Peyer's patch (tissue), 4 donors: ENCODE measurements around the gene PPP4R3A.

Source experiments
- POLR2A ChIP-seq, 2 donors: fragments of 450-650 bp; IDR thresholded peaks; one replicate each; pipeline ENCODE4 v1.5.1; 2017; ENCODE audit warnings: antibody characterized with exemption in 2 of 2, mild to moderate bottlenecking in 2 of 2, moderate library complexity in 2 of 2
- TF ChIP-seq, protein P1 (sequence below), 6 experiments: fragments of 450-650 bp in 4 of 6; fragments of 200-600 bp in 2 of 6; sonication (generic) in 1 of 6; IDR thresholded peaks; one replicate each; pipeline ENCODE4 v1.5.1; 2017 to 2019; ENCODE audit warnings: antibody characterized with exemption in 6 of 6, mild to moderate bottlenecking in 3 of 6, moderate library complexity in 1 of 6

DNA sequence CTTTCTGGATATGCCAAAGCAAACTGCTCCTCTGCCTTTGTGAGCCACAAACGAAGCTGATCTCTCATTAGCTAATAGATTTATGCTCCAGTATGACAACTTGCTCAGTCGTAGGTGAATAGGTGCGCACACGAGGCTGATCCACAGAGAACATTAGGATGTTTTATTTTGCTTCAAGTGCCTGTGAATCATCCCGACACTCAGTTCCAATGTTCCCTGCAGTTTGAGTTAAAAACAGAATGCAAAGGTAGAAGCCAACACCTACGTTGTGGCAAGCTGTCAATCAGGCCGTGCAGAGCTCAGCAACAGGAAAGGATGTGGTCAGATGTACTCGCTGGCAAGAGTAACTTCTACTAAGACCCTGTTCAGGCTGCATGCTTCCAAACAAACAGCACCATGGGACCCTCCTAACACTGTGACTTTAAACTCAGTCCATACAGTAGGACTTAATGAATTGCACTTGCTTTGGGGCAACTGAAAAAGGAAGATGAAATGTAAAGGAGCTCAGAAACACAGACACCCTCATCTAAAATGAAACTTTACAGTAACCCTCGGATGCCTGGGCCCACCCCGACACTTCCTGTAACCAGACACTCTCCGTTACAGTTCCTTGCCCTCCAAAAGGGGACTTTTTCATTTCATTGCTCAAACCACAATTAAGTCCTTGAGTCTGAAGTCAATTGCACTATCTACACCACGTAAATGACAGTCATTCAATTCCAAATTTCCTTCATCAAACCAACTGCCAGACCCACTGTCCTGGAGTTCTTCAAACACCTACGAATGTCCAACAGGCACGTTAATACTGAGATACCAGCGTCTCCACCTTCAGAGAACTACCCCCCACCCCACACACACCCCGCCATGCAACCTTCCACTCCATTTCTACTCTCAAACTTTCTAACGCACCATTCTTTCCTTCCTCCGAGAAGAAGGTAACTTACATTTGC lies 94.0 kb downstream of the PPP4R3A start:
- TF ChIP-seq, protein P1, sequence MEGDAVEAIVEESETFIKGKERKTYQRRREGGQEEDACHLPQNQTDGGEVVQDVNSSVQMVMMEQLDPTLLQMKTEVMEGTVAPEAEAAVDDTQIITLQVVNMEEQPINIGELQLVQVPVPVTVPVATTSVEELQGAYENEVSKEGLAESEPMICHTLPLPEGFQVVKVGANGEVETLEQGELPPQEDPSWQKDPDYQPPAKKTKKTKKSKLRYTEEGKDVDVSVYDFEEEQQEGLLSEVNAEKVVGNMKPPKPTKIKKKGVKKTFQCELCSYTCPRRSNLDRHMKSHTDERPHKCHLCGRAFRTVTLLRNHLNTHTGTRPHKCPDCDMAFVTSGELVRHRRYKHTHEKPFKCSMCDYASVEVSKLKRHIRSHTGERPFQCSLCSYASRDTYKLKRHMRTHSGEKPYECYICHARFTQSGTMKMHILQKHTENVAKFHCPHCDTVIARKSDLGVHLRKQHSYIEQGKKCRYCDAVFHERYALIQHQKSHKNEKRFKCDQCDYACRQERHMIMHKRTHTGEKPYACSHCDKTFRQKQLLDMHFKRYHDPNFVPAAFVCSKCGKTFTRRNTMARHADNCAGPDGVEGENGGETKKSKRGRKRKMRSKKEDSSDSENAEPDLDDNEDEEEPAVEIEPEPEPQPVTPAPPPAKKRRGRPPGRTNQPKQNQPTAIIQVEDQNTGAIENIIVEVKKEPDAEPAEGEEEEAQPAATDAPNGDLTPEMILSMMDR (IDR thresholded peaks at IDR 0.05), result no peak
- no peak for TF ChIP-seq POLR2A (IDR thresholded peaks at IDR 0.05)
